IMR-90 (cell line): Measurements from ENCODE around the gene FOXP1. TPM values are rescaled to one million over a fixed set of nuclear protein-coding genes. Genes with fewer than 3 reads are reported as not detected.

Source experiments
- ATAC-seq: fragments of 200-7000 bp; cut with Tn5 transposase; 2 replicates; pipeline ENCODE4 v1.9.1; 2020; ENCODE audit warnings: low read depth, mild to moderate bottlenecking, moderate library complexity
- Bru-seq: library from RNA; stranded (reverse); fragments of 400-500 nt; gene quantifications from one replicate; lab custom pipeline; 2021; lab: Mats Ljungman, UMichigan
- BruChase-seq, 2 experiments: library from RNA; stranded (reverse); fragments of 400-500 nt; gene quantifications; one replicate each; lab custom pipeline; 2021; lab: Mats Ljungman, UMichigan
- BruUV-seq: library from RNA; stranded (reverse); fragments of 400-500 nt; replicated peaks from 2 replicates; lab custom pipeline; 2021; lab: Mats Ljungman, UMichigan
- CTCF ChIA-PET: fragments of 300-600 bp; formaldehyde crosslinking; extraction: SDS; loops from one replicate; lab custom pipeline; 2021; ENCODE audit warnings: antibody characterized with exemption; lab: Yijun Ruan, JAX
- POLR2A ChIA-PET: fragments of 300-600 bp; sonication (Branson Sonifier 250); formaldehyde crosslinking; loops from one replicate; lab custom pipeline; 2022; ENCODE audit warnings: antibody characterized with exemption; ENCODE audit not compliant: unreplicated experiment; lab: Charles Lee
- DNase-seq: peaks from one replicate; pipeline ENCODE4 v3.0.0; 2013
- H2AFZ ChIP-seq: replicated peaks from 2 replicates; pipeline ENCODE3; 2013; ENCODE audit warnings: low read length, mild to moderate bottlenecking; ENCODE audit not compliant: poor library complexity
- H2AK5ac ChIP-seq: 2 replicates; pipeline ENCODE4 v1.6.1; 2013; ENCODE audit warnings: low read depth, low read length, inconsistent platforms
- H2AK9ac ChIP-seq: replicated peaks from 2 replicates; pipeline ENCODE3; 2013; ENCODE audit warnings: mild to moderate bottlenecking, low read depth, low read length, moderate library complexity; ENCODE audit not compliant: poor library complexity
- H2BK120ac ChIP-seq: 2 replicates; pipeline ENCODE4 v1.6.1; 2013; ENCODE audit warnings: low read depth, low read length, inconsistent platforms
- H2BK15ac ChIP-seq: 3 replicates; pipeline ENCODE4 v1.6.1; 2013; ENCODE audit warnings: low read depth, low read length, inconsistent platforms
- H2BK20ac ChIP-seq: 2 replicates; pipeline ENCODE4 v1.6.1; 2013; ENCODE audit warnings: low read depth, mild to moderate bottlenecking, inconsistent platforms, low read length, moderate library complexity
- H2BK5ac ChIP-seq: 2 replicates; pipeline ENCODE4 v1.6.1; 2013; ENCODE audit warnings: mild to moderate bottlenecking, low read depth, low read length, inconsistent platforms; ENCODE audit not compliant: poor library complexity, severe bottlenecking
- H3K14ac ChIP-seq: replicated peaks from 2 replicates; pipeline ENCODE4 v1.6.1; 2013; ENCODE audit warnings: low read depth, low read length, inconsistent platforms
- H3K18ac ChIP-seq: 2 replicates; pipeline ENCODE4 v1.6.1; 2013; ENCODE audit warnings: low read depth, low read length, control low read depth
- H3K23ac ChIP-seq: 2 replicates; pipeline ENCODE4 v1.6.1; 2013; ENCODE audit warnings: low read depth, low read length, inconsistent platforms
- H3K27ac ChIP-seq: 2 replicates; pipeline ENCODE4 v1.5.1; 2013; ENCODE audit warnings: mild to moderate bottlenecking, control low read depth, low read length; ENCODE audit not compliant: insufficient read depth
- H3K27me3 ChIP-seq: 2 replicates; pipeline ENCODE4 v1.6.1; 2013; ENCODE audit warnings: low read length; ENCODE audit not compliant: control insufficient read depth, insufficient read depth
- H3K36me3 ChIP-seq: 2 replicates; pipeline ENCODE4 v1.6.1; 2013; ENCODE audit warnings: low read length, mixed read lengths; ENCODE audit not compliant: control insufficient read depth, insufficient read depth
- H3K4ac ChIP-seq: 2 replicates; pipeline ENCODE4 v1.6.1; 2013; ENCODE audit warnings: low read depth, low read length, inconsistent platforms
- H3K4me1 ChIP-seq: 2 replicates; pipeline ENCODE4 v1.6.1; 2013; ENCODE audit warnings: low read length, mixed read lengths; ENCODE audit not compliant: control insufficient read depth, insufficient read depth
- H3K4me2 ChIP-seq: 2 replicates; pipeline ENCODE4 v1.6.1; 2013; ENCODE audit warnings: low read depth, mild to moderate bottlenecking, control low read depth, low read length, moderate library complexity
- H3K4me3 ChIP-seq: 2 replicates; pipeline ENCODE4 v1.5.1; 2013; ENCODE audit warnings: low read depth, mild to moderate bottlenecking, control low read depth, low read length, moderate library complexity; ENCODE audit not compliant: insufficient read depth
- H3K56ac ChIP-seq: 2 replicates; pipeline ENCODE4 v1.6.1; 2013; ENCODE audit warnings: low read length, inconsistent platforms; ENCODE audit not compliant: insufficient read depth; ENCODE audit errors: extremely low read depth
- H3K79me1 ChIP-seq, 2 experiments: 2 replicates each; pipeline ENCODE4 v1.6.1; 2013; ENCODE audit warnings: low read length in 2 of 2, inconsistent platforms in 1 of 2, low read depth in 1 of 2
- H3K9ac ChIP-seq: 2 replicates; pipeline ENCODE4 v1.6.1; 2013; ENCODE audit warnings: low read depth, low read length, control low read depth
- H3K9me1 ChIP-seq: 2 replicates; pipeline ENCODE4 v1.6.1; 2013; ENCODE audit warnings: low read length, inconsistent platforms; ENCODE audit not compliant: insufficient read depth
- H3K9me3 ChIP-seq: 2 replicates; pipeline ENCODE4 v1.6.1; 2013; ENCODE audit warnings: low read length; ENCODE audit not compliant: control insufficient read depth, insufficient read depth
- H4K20me1 ChIP-seq: 2 replicates; pipeline ENCODE4 v1.6.1; 2013; ENCODE audit warnings: low read length, inconsistent platforms; ENCODE audit not compliant: insufficient read depth
- H4K5ac ChIP-seq: 2 replicates; pipeline ENCODE4 v1.6.1; 2013; ENCODE audit warnings: mild to moderate bottlenecking, low read depth, low read length, control low read depth
- H4K8ac ChIP-seq, 2 experiments: 2 replicates each; pipeline ENCODE4 v1.6.1; 2013; ENCODE audit warnings: low read depth in 2 of 2, low read length in 2 of 2, control low read depth in 1 of 2, inconsistent platforms in 1 of 2
- H4K91ac ChIP-seq: 2 replicates; pipeline ENCODE4 v1.6.1; 2013; ENCODE audit warnings: low read depth, low read length, inconsistent platforms; ENCODE audit not compliant: insufficient read depth
- BHLHE40 ChIP-seq: fragments of 150-350 bp; IDR thresholded peaks from 2 replicates; pipeline ENCODE4 v1.6.1; 2016; ENCODE audit warnings: mild to moderate bottlenecking, low read depth, low read length
- CEBPB ChIP-seq: IDR thresholded peaks from 2 replicates; pipeline ENCODE4 v1.6.1; 2012; ENCODE audit warnings: low read depth, low read length, improper control_type of control experiment
- FOS ChIP-seq: fragments of 150-350 bp; IDR thresholded peaks from 2 replicates; pipeline ENCODE4 v1.6.1; 2016; ENCODE audit warnings: low read depth, low read length
- MAFK ChIP-seq: IDR thresholded peaks from 2 replicates; pipeline ENCODE4 v1.6.1; 2012; ENCODE audit warnings: low read depth, low read length, improper control_type of control experiment
- MXI1 ChIP-seq: IDR thresholded peaks from 2 replicates; pipeline ENCODE4 v1.6.1; 2012; ENCODE audit warnings: low read depth, mild to moderate bottlenecking, low read length, moderate library complexity, borderline replicate concordance
- POLR2A ChIP-seq: IDR thresholded peaks from 2 replicates; pipeline ENCODE4 v1.6.1; 2012; ENCODE audit warnings: mild to moderate bottlenecking, low read depth, low read length
- RAD21 ChIP-seq: IDR thresholded peaks from 2 replicates; pipeline ENCODE4 v1.6.1; 2012; ENCODE audit warnings: low read length, improper control_type of control experiment
- RCOR1 ChIP-seq: IDR thresholded peaks from 2 replicates; pipeline ENCODE4 v1.6.1; 2012; ENCODE audit warnings: mild to moderate bottlenecking, low read length, improper control_type of control experiment; ENCODE audit not compliant: insufficient replicate concordance
- SMC3 ChIP-seq: fragments of 150-350 bp; IDR thresholded peaks from 2 replicates; pipeline ENCODE4 v1.6.1; 2016; ENCODE audit warnings: low read depth, mild to moderate bottlenecking, antibody characterized with exemption, low read length, moderate library complexity
- USF2 ChIP-seq: fragments of 150-350 bp; IDR thresholded peaks from 2 replicates; pipeline ENCODE4 v1.6.1; 2017; ENCODE audit warnings: mild to moderate bottlenecking, antibody characterized with exemption, low read length, low read depth
- WGBS, 2 experiments: methylation state at CpG; one replicate each; pipeline versions ENCODE4 v1.1.5 to v1.1.7; 2013; ENCODE audit warnings: missing lambda C conversion rate in 2 of 2; ENCODE audit not compliant: insufficient read length in 1 of 2; ENCODE audit errors: extremely low coverage in 2 of 2; 5-methylcytosine and 5-hydroxymethylcytosine counted together
- dilution Hi-C: fragments of 300-500 bp; cut with HindIII; formaldehyde crosslinking; loops from one replicate; pipeline ENCODE4 v1.14.3; 2018; ENCODE audit warnings: low sequenced_read_pairs; ENCODE audit not compliant: unreplicated experiment
- in situ Hi-C: fragments of 300-500 bp; cut with MboI; formaldehyde crosslinking; loops from 3 replicates; pipeline ENCODE4 v1.14.3; 2019; ENCODE audit warnings: low sequenced_read_pairs, inconsistent platforms, mixed read lengths
- intact Hi-C: fragments of 100-400 bp; cut with micrococcal nuclease; formaldehyde crosslinking; loops from 2 replicates; pipeline ENCODE4 v1.10.0; 2022
- long read RNA-seq: library from polyadenylated mRNA; unstranded; transcript quantifications from one replicate; pipeline ENCODE4 v2.0.0, GENCODE V29; 2021; ENCODE audit not compliant: unreplicated experiment
- polyA plus RNA-seq, 3 experiments: library from polyadenylated mRNA; depleted of rRNA; stranded (reverse); fragments of >200 nt; gene quantifications; 2 replicates each; pipeline ENCODE4 v1.2.3, GENCODE V29; 2012; ENCODE audit warnings: low replicate concordance in 1 of 3
- total RNA-seq: library from RNA; depleted of rRNA; stranded (reverse); fragments of >200 nt; gene quantifications from 2 replicates; pipeline ENCODE4 v1.2.3, GENCODE V29; 2012; rRNA removed
- TF ChIP-seq, protein P1 (sequence below): conservative IDR thresholded peaks from 2 replicates; pipeline ENCODE4 v1.5.1; 2012; ENCODE audit warnings: mild to moderate bottlenecking, low read depth, low read length, improper control_type of control experiment

FOXP1 gene
- total RNA-seq (128 and 132 TPM in 2 replicates), polyA plus RNA-seq (2012; rRNA removed) (37.0 and 43.3 TPM in 2 replicates), Bru-seq, nascent RNA (percentile 94 among the genes with signal in this experiment), BruChase-seq, experiment 1, labeled RNA remaining after a 6-hour chase (percentile 93 among the genes with signal in this experiment), BruChase-seq, experiment 2, labeled RNA remaining after a 2-hour chase (percentile 99 among the genes with signal in this experiment)
- polyA plus RNA-seq (2012; cell fraction: cytosol; rRNA removed) = 9.9 and 20.0 TPM in 2 replicates
- polyA plus RNA-seq (2012; cell fraction: nucleus; rRNA removed; ENCODE audit: low replicate concordance) = 21.2 and 46.2 TPM in 2 replicates
- long read RNA-seq, transcript FOXP1-265 (16 exons, 2,405 nt) = major isoform, 8 of 50 reads
- long read RNA-seq, transcript FOXP1-273 (15 exons, 1,948 nt) = major isoform, 8 of 50 reads
- long read RNA-seq, partial matches to known transcripts = 7 of 50 reads
- long read RNA-seq, other reads (novel, unspliced or antisense) = 20 of 50 reads

GRCh38 chr3:71583566-71584393, at the start of gene FOXP1:
FOXP1 (minus strand) TSS chr3:71583728; CDS start chr3:71198381, 385,347 bp downstream.
- Histone ChIP-seq H3K79me1 (peaks cover 15 to 55% of the 10 kb centered on the region in 2 experiments; a peak in 3 of 4 replicates), H3K9me3 (no peaks in the 10 kb centered on the region), H3K4me3 (peak within 1 kb of the TSS; percentile 90), H3K9ac (peak within 1 kb of the TSS; percentile 99), H3K23ac (peak within 1 kb of the TSS; percentile 94), H4K5ac (peak within 1 kb of the TSS; percentile 78), H4K20me1 (no peaks in the 10 kb centered on the region), H3K56ac (peak within 1 kb of the TSS; percentile 84), H3K4me1 (peaks cover 15% of the 10 kb centered on the region), H2AFZ (peak within 1 kb of the TSS; percentile 92), H2AK9ac (peak within 1 kb of the TSS; percentile 83), H2BK5ac (peak within 1 kb of the TSS; percentile 98), H3K14ac (peak within 1 kb of the TSS; percentile 87), H2AK5ac (peak within 1 kb of the TSS; percentile 51), H3K18ac (peak within 1 kb of the TSS; percentile 94), H4K8ac (peak within 1 kb of the TSS; percentile 89; a peak in 3 of 4 replicates), H4K91ac (peak within 1 kb of the TSS; percentile 92), H2BK20ac (peak within 1 kb of the TSS; percentile 54), H3K36me3 (no peaks in the 10 kb centered on the region), H3K27me3 (no peaks in the 10 kb centered on the region), H3K4me2 (peak within 1 kb of the TSS; percentile 97), H2BK120ac (peak within 1 kb of the TSS; percentile 96), H3K27ac (peak within 1 kb of the TSS; percentile 98), H2BK15ac (peak within 1 kb of the TSS; percentile 83; the same call in 2 of the 3 replicates), H3K9me1 (no peaks in the 10 kb centered on the region), H3K4ac (peak within 1 kb of the TSS; percentile 92)
- 0% methylated on average over 28 of the region's 75 CpGs; no CpG with 5 or more reads in 1 of the 2 experiments for WGBS, 2 experiments
- CTCF ChIA-PET = no interaction called here
- in situ Hi-C loops (loop anchor here (5.0 to 10.0 kb wide), 3 partner anchors 276 to 589 kb away; no protein-coding TSS in a partner anchor), dilution Hi-C loops (no loop called here), intact Hi-C loops (loop anchor here (1.0 to 10.0 kb wide), 8 partner anchors 69 to 1051 kb away; no protein-coding TSS in a partner anchor)
- POLR2A ChIA-PET = no interaction called here
- TF ChIP-seq RCOR1 = no peak
- TF ChIP-seq CEBPB = no peak
- TF ChIP-seq, protein P1, sequence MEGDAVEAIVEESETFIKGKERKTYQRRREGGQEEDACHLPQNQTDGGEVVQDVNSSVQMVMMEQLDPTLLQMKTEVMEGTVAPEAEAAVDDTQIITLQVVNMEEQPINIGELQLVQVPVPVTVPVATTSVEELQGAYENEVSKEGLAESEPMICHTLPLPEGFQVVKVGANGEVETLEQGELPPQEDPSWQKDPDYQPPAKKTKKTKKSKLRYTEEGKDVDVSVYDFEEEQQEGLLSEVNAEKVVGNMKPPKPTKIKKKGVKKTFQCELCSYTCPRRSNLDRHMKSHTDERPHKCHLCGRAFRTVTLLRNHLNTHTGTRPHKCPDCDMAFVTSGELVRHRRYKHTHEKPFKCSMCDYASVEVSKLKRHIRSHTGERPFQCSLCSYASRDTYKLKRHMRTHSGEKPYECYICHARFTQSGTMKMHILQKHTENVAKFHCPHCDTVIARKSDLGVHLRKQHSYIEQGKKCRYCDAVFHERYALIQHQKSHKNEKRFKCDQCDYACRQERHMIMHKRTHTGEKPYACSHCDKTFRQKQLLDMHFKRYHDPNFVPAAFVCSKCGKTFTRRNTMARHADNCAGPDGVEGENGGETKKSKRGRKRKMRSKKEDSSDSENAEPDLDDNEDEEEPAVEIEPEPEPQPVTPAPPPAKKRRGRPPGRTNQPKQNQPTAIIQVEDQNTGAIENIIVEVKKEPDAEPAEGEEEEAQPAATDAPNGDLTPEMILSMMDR = no peak
- no peak for TF ChIP-seq SMC3
- TF ChIP-seq USF2 = no peak
- no peak for TF ChIP-seq MAFK
- peak; percentile 24; the same call in 1 of the 2 replicates for TF ChIP-seq BHLHE40
- no peak; the same call in 1 of the 2 replicates for TF ChIP-seq RAD21
- no peak for TF ChIP-seq POLR2A
- peak; percentile 75; the same call in 1 of the 2 replicates for TF ChIP-seq MXI1
- TF ChIP-seq FOS = no peak
- DNase-seq = peak; percentile 64
- BruUV-seq = no TSS peak
- peak; percentile 34 for ATAC-seq
